Breast epithelium (tissue), 4 donors: ENCODE measurements around the gene TMEM43. TPM values are rescaled to one million over a fixed set of nuclear protein-coding genes. Genes with fewer than 3 reads are reported as not detected.

Experiments
- DNase-seq, 2 donors: peaks; one replicate each; pipeline ENCODE4 v3.0.0-alpha.2; 2019; ENCODE audit warnings: low spot score in 2 of 2
- H3K27ac ChIP-seq, 2 donors: fragments of 200-600 bp; sonication (generic) in 1 of 2; one replicate each; pipeline ENCODE4 v1.5.1; 2016 to 2019; ENCODE audit warnings: mild to moderate bottlenecking in 1 of 2
- H3K27me3 ChIP-seq, 2 donors: fragments of 200-600 bp; sonication (generic) in 1 of 2; one replicate each; pipeline versions ENCODE4 v1.5.1 to v1.6.0; 2017 to 2019; ENCODE audit warnings: control low read depth in 1 of 2, mild to moderate bottlenecking in 1 of 2
- H3K36me3 ChIP-seq: fragments of 200-600 bp; one replicate; pipeline ENCODE4 v1.5.1; 2019
- H3K4me1 ChIP-seq, 2 donors: fragments of 200-600 bp; sonication (generic); one replicate each; pipeline ENCODE4 v1.5.1; 2016 to 2019; ENCODE audit warnings: control low read depth in 1 of 2
- H3K4me3 ChIP-seq, 3 donors: fragments of 200-600 bp; sonication (generic); 1 replicate in 2 of 3; 2 replicates in 1 of 3; pipeline ENCODE4 v1.5.1; 2016 to 2019; ENCODE audit warnings: mild to moderate bottlenecking in 3 of 3, moderate library complexity in 2 of 3
- H3K9me3 ChIP-seq, 2 donors: fragments of 200-600 bp; sonication (generic) in 1 of 2; one replicate each; pipeline ENCODE4 v1.5.1; 2016 to 2019; ENCODE audit warnings: control low read depth in 1 of 2
- CTCF ChIP-seq, 3 donors: fragments of 450-650 bp; IDR thresholded peaks; one replicate each; pipeline ENCODE4 v1.5.1; 2016 to 2017; ENCODE audit warnings: antibody characterized with exemption in 3 of 3, mild to moderate bottlenecking in 3 of 3, moderate library complexity in 3 of 3
- POLR2A ChIP-seq: fragments of 450-650 bp; IDR thresholded peaks from one replicate; pipeline ENCODE4 v1.6.1; 2016; ENCODE audit warnings: antibody characterized with exemption, mild to moderate bottlenecking, moderate library complexity
- POLR2AphosphoS5 ChIP-seq, 3 donors: sonication (generic); formaldehyde crosslinking; IDR thresholded peaks; one replicate each; pipeline ENCODE4 v1.6.1; 2017; ENCODE audit warnings: antibody characterized with exemption in 3 of 3
- intact Hi-C: fragments of 100-400 bp; cut with DNase I; formaldehyde crosslinking; loops from one replicate; pipeline ENCODE4 v1.15.1; 2023; ENCODE audit warnings: low total_unique reads
- total RNA-seq, 3 donors: library from RNA; depleted of rRNA; stranded (reverse); fragments of >200 nt; gene quantifications; one replicate each; pipeline ENCODE4 v1.1.0, GENCODE V29; 2016

The TMEM43 gene
- total RNA-seq, 3 donors from 2014 or later: 90.5 to 170 (median 93.4) TPM

- intact Hi-C loops: no loop called here
- TF ChIP-seq POLR2AphosphoS5 (IDR thresholded peaks at IDR 0.05): no peak
- TF ChIP-seq CTCF (IDR thresholded peaks at IDR 0.05): no peak
- TF ChIP-seq POLR2A: no peak
- no peaks in the 10 kb centered on the region for H3K27me3 ChIP-seq
- H3K9me3 ChIP-seq: no peaks in the 10 kb centered on the region
- no peak overlapping the region for H3K4me3 ChIP-seq
- no peaks in the 10 kb centered on the region for H3K4me1 ChIP-seq
- peaks cover 11% of the 10 kb centered on the region for H3K36me3 ChIP-seq
- no peak for DNase-seq
- no peak overlapping the region for H3K27ac ChIP-seq
Observed at GRCh38 chr3:14186854-14187458, 62.1 kb downstream of the TMEM43 start.

GRCh38 chr3:14188041-14188754, 63.3 kb downstream of the TMEM43 start:
- H3K4me3 ChIP-seq: no peak overlapping the region
- TF ChIP-seq POLR2A (no peak), CTCF (IDR thresholded peaks at IDR 0.05) (no peak), POLR2AphosphoS5 (IDR thresholded peaks at IDR 0.05) (no peak)
- H3K27me3 ChIP-seq: no peaks in the 10 kb centered on the region
- no peaks in the 10 kb centered on the region for H3K9me3 ChIP-seq
- intact Hi-C loops: no loop called here
- DNase-seq: no peak
- no peaks in the 10 kb centered on the region for H3K4me1 ChIP-seq
- H3K36me3 ChIP-seq: peaks cover 4% of the 10 kb centered on the region
- H3K27ac ChIP-seq: no peak overlapping the region

Other genes starting within 250 kb of the TMEM43 start
- gene WNT7A, start 245.0 kb upstream of the TMEM43 start, total RNA-seq: not detected
- 10 to 100 TPM; 15.1 to 19.9 (median 17.9) TPM for gene CHCHD4, start 182 bp upstream of the TMEM43 start, total RNA-seq
- gene XPC, start 53.5 kb downstream of the TMEM43 start, total RNA-seq: 10 to 100 TPM; 57.4 to 74.2 (median 61.3) TPM
- 10 to 100 TPM; 10.5 to 11.5 (median 11.5) TPM for gene LSM3, start 53.8 kb downstream of the TMEM43 start, total RNA-seq